SK-N-MC (cell line): Measurements from ENCODE around the gene ARID1B.

Source experiments
- EZH2 ChIP-seq: fragments of 200-600 bp; sonication (generic); IDR thresholded peaks from one replicate; pipeline ENCODE4 v1.6.1; 2017; ENCODE audit warnings: antibody characterized with exemption
- POLR2AphosphoS5 ChIP-seq: IDR thresholded peaks from 2 replicates; pipeline ENCODE4 v1.6.1; 2012; ENCODE audit warnings: mild to moderate bottlenecking, low read depth, low read length, borderline replicate concordance

GRCh38 chr6:156957931-156958547 lies 180.9 kb downstream of the ARID1B start:
- no peak for TF ChIP-seq POLR2AphosphoS5
- no peak for TF ChIP-seq EZH2
